Upper lobe of left lung (tissue), 6 donors: ENCODE results near the gene BTN3A1. TPM values are rescaled to one million over a fixed set of nuclear protein-coding genes. Genes with fewer than 3 reads are reported as not detected.
A peak's percentile ranks its signal among the peaks of the same experiment; 100 is the strongest.
"Not testable (repeated sequence)": the region's sequence is repeated elsewhere in the genome, so short reads cannot be mapped to it uniquely, and the experiment has no call there.

Experiments
- ATAC-seq, 2 donors: fragments of 200-7000 bp; cut with Tn5 transposase; one replicate each; pipeline ENCODE4 v1.9.1; 2022; ENCODE audit warnings: mild to moderate bottlenecking in 2 of 2, moderate library complexity in 2 of 2; ENCODE audit not compliant: low FRiP score in 2 of 2
- DNase-seq, 2 donors: peaks; one replicate each; pipeline ENCODE4 v3.0.0-alpha.2; 2019 to 2020
- H3K27ac ChIP-seq, 4 donors: fragments of 200-600 bp; sonication (generic); one replicate each; pipeline ENCODE4 v1.5.1; 2016 to 2019
- H3K27me3 ChIP-seq, 4 donors: fragments of 200-600 bp; sonication (generic); one replicate each; pipeline ENCODE4 v1.5.1; 2017 to 2019
- H3K36me3 ChIP-seq, 4 donors: fragments of 200-600 bp; sonication (generic); one replicate each; pipeline ENCODE4 v1.5.1; 2016 to 2019
- H3K4me1 ChIP-seq, 4 donors: fragments of 200-600 bp; sonication (generic); one replicate each; pipeline ENCODE4 v1.5.1; 2018 to 2019
- H3K4me3 ChIP-seq, 4 donors: fragments of 200-600 bp; sonication (generic); one replicate each; pipeline ENCODE4 v1.5.1; 2017 to 2019; ENCODE audit warnings: mild to moderate bottlenecking in 2 of 4, moderate library complexity in 1 of 4
- H3K9me3 ChIP-seq, 4 donors: fragments of 200-600 bp; sonication (generic); one replicate each; pipeline ENCODE4 v1.5.1; 2018 to 2019
- EP300 ChIP-seq, 4 donors: sonication (generic); formaldehyde crosslinking; IDR thresholded peaks; one replicate each; pipeline ENCODE4 v1.5.1; 2017; ENCODE audit warnings: antibody characterized with exemption in 4 of 4, control low read depth in 2 of 4
- POLR2A ChIP-seq, 4 donors: fragments of 450-650 bp; IDR thresholded peaks; one replicate each; pipeline ENCODE4 v1.5.1; 2016 to 2017; ENCODE audit warnings: antibody characterized with exemption in 4 of 4, mild to moderate bottlenecking in 2 of 4
- POLR2AphosphoS5 ChIP-seq, 2 donors: sonication (generic); formaldehyde crosslinking; IDR thresholded peaks; one replicate each; pipeline ENCODE4 v1.5.1; 2017; ENCODE audit warnings: antibody characterized with exemption in 2 of 2
- WGBS, 2 donors: methylation state at CpG; one replicate each; pipeline ENCODE4 v1.1.5; 2017 to 2018; 5-methylcytosine and 5-hydroxymethylcytosine counted together
- total RNA-seq, 6 donors: library from RNA; depleted of rRNA in 4 of 6; stranded (reverse); fragments of >200 nt in 4 of 6; gene quantifications; one replicate each; pipeline versions ENCODE4 v1.1.0 to v1.2.1, GENCODE V29; 2016 to 2021
- TF ChIP-seq, protein P1 (sequence below), 6 experiments: fragments of 450-650 bp in 4 of 6; fragments of 200-600 bp in 2 of 6; sonication (generic) in 2 of 6; IDR thresholded peaks; one replicate each; pipeline ENCODE4 v1.5.1; 2016 to 2019; ENCODE audit warnings: antibody characterized with exemption in 6 of 6
- donor health status: DM: no; HTN: no; CAD: no; lungs with moderate emphysema.
- donor health status: DM: no; HTN: yes; CAD: no; lungs with severe emphysema.

The BTN3A1 gene
- total RNA-seq, 6 donors from 2014 or later = 24.9 to 55.8 (median 34.6) TPM

DNA sequence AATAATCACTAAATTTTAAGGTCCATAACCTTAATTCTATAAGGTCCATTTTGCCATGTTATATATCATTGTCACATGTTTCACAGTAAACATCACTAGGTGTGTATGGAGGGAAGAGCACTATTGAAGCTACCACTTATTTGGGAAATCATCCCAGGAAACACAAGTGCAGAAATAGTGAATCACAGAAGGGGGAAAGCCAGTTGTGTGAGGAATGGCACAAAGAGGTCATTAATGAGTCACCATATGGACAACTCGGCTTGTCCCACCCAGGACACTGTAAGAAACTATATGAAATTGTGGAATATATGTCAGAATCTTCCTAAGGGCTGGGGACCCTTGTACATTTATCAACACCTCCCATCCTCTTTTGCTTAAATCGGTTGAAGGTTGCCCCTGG, 13.7 kb downstream of the BTN3A1 start:
- H3K9me3 ChIP-seq = no peaks in the 10 kb centered on the region
- H3K36me3 ChIP-seq = peaks cover 8 to 36% (median 13%) of the 10 kb centered on the region in 4 donors
- H3K27ac ChIP-seq = no peak overlapping the region
- DNase-seq = no peak
- peaks cover 2 to 7% (median 6%) of the 10 kb centered on the region in 4 donors for H3K4me1 ChIP-seq
- TF ChIP-seq, protein P1, sequence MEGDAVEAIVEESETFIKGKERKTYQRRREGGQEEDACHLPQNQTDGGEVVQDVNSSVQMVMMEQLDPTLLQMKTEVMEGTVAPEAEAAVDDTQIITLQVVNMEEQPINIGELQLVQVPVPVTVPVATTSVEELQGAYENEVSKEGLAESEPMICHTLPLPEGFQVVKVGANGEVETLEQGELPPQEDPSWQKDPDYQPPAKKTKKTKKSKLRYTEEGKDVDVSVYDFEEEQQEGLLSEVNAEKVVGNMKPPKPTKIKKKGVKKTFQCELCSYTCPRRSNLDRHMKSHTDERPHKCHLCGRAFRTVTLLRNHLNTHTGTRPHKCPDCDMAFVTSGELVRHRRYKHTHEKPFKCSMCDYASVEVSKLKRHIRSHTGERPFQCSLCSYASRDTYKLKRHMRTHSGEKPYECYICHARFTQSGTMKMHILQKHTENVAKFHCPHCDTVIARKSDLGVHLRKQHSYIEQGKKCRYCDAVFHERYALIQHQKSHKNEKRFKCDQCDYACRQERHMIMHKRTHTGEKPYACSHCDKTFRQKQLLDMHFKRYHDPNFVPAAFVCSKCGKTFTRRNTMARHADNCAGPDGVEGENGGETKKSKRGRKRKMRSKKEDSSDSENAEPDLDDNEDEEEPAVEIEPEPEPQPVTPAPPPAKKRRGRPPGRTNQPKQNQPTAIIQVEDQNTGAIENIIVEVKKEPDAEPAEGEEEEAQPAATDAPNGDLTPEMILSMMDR (IDR thresholded peaks at IDR 0.05) = no peak
- TF ChIP-seq POLR2AphosphoS5 (IDR thresholded peaks at IDR 0.05) (no peak), POLR2A (IDR thresholded peaks at IDR 0.05) (no peak), EP300 (IDR thresholded peaks at IDR 0.05) (no peak)
- 69 to 98% methylated on average over 2 of the region's 2 CpGs for WGBS, 2 donors
- no peak for ATAC-seq
- no peak overlapping the region for H3K4me3 ChIP-seq
- no peaks in the 10 kb centered on the region for H3K27me3 ChIP-seq

DNA sequence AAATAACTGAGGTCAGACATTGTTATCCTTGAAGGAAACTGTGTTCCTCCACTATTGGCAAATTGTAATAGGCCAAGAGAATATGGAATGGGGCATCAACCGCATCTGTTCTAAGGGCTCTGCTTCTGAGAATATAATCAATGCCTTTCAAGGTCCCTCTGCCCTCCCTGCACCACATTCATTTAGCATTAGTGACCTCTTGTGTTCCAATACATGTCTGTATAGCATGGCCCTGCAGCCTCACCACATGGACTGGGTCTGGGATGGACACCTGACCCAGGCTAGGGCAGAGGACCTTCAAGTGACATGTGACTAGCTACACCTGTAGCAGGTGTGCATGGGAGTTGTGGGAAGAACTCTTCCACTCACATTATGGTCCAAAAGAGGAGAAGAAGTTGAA, 14.2 kb downstream of the BTN3A1 start:
- TF ChIP-seq, protein P1 (IDR thresholded peaks at IDR 0.05) = no peak
- TF ChIP-seq POLR2A (IDR thresholded peaks at IDR 0.05) (no peak), POLR2AphosphoS5 (IDR thresholded peaks at IDR 0.05) (no peak), EP300 (IDR thresholded peaks at IDR 0.05) (no peak)
- DNase-seq (no peak), ATAC-seq (no peak)
- Histone ChIP-seq H3K27ac (no peak overlapping the region), H3K27me3 (no peaks in the 10 kb centered on the region), H3K36me3 (peaks cover 8 to 31% (median 10%) of the 10 kb centered on the region in 4 donors), H3K9me3 (no peaks in the 10 kb centered on the region), H3K4me1 (peaks cover 4 to 9% (median 8%) of the 10 kb centered on the region in 4 donors), H3K4me3 (no peak overlapping the region)
- WGBS, 2 donors = 70 to 83% methylated on average over 1 of the region's 1 CpG

DNA sequence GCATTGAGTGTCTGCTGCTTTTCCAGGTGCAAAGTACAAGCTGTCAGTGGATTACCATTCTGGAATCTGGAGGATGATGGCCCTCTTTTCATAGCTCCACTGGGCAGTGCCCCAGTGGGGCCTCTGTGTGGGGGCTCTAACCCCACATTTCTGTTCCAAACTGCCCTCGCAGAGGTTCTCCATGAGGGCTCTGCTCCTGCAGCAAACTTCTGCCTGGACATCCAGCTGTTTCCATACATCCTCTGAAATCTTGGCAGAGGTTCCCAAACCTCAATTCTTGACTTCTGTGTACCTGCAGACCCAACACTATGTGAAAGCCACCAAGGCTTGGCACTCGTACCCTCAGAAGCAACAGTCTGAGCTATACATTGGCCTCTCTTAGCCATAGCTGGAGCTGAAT, 16.0 kb downstream of the BTN3A1 start:
- H3K9me3 ChIP-seq, H3K4me3 ChIP-seq, H3K27me3 ChIP-seq, ATAC-seq, H3K27ac ChIP-seq, DNase-seq: not testable (repeated sequence)
- peaks cover 12 to 20% (median 16%) of the 10 kb centered on the region in 4 donors for H3K4me1 ChIP-seq
- 100% methylated on average over 2 of the region's 2 CpGs for WGBS, 2 donors
- H3K36me3 ChIP-seq = peaks cover 0 to 13% (median 3%) of the 10 kb centered on the region in 4 donors

DNA sequence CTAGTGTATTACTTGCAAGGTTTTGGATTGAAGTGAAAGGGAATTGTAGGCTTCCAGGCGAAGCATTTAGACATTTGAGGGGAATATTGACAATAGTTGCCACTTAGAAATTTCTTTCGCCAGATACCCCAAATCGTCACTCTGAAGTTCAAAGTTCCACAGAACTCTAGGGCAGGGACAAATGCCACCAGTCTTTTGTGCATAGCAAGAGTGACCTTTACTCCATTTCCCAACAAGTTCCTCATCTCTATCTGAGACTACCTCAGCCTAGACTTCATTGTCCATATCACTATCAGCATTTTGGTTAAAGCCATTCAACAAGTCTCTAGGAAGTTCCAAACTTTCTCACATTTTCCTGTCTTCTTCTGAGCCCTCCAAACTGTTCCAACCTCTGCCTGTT, 16.7 kb downstream of the BTN3A1 start:
- H3K4me3 ChIP-seq, DNase-seq, H3K27me3 ChIP-seq, ATAC-seq, H3K27ac ChIP-seq, H3K36me3 ChIP-seq, H3K9me3 ChIP-seq: not testable (repeated sequence)
- H3K4me1 ChIP-seq = peaks cover 12 to 27% (median 20%) of the 10 kb centered on the region in 4 donors
- 97 to 98% methylated on average over 3 of the region's 3 CpGs for WGBS, 2 donors

DNA sequence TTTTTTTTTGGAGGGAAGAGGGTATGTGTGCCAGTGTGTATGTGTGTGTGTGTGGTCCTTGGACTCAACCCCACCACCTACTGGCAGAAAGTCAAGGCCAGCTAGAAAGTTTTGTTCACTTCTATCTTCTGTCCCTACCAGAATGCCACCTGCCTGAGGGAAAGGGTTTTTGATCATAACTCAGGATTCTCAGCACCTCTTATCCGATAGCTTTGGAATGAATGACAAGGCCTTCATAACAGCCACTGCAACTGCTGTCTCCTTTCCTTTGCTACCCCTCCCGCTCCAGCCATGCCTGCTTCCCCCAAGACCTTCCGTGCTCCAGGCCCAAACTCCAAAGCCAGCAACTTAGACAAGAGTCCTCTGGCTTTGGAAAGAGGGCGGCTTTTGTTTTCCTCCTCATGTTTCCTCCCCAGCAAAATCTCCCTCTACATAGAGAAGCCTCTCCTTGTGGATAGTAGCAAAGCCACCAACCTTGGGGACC, 18.7 kb downstream of the BTN3A1 start:
- ATAC-seq (peak in 1 of 2 donors; percentile 48), DNase-seq (no peak)
- H3K9me3 ChIP-seq = no peaks in the 10 kb centered on the region
- peak overlapping the region; percentile 73 to 96 (median 92) for H3K27ac ChIP-seq
- peak overlapping the region in 3 of 4 donors; percentile 71 to 81 (median 79) for H3K4me3 ChIP-seq
- H3K27me3 ChIP-seq = no peaks in the 10 kb centered on the region
- 25 to 43% methylated on average over 4 of the region's 4 CpGs for WGBS, 2 donors
- no peak for TF ChIP-seq POLR2AphosphoS5 (IDR thresholded peaks at IDR 0.05)
- TF ChIP-seq, protein P1 (IDR thresholded peaks at IDR 0.05) = peak in 4 of 6 experiments; percentile 5 to 28 (median 21)
- no peaks in the 10 kb centered on the region for H3K36me3 ChIP-seq
- H3K4me1 ChIP-seq = peaks cover 12 to 36% (median 26%) of the 10 kb centered on the region in 4 donors
